Neural crest cell (in vitro differentiated cells): ENCODE results near the gene MORF4L2. TPM values are rescaled to one million over a fixed set of nuclear protein-coding genes. Genes with fewer than 3 reads are reported as not detected.
A peak's percentile ranks its signal among the peaks of the same experiment; 100 is the strongest.

Experiments
- DNase-seq: peaks from one replicate; pipeline ENCODE4 v3.0.0; 2021; ENCODE audit warnings: low read depth, mixed read lengths, low spot score
- H3K27ac Mint-ChIP-seq: one replicate; pipeline ENCODE4 v1.8.0; 2021; ENCODE audit warnings: mild to moderate bottlenecking, mixed read lengths; ENCODE audit not compliant: unreplicated experiment
- H3K27me3 Mint-ChIP-seq: 2 replicates; pipeline ENCODE4 v1.8.0; 2021; ENCODE audit warnings: low read depth, mild to moderate bottlenecking, mixed read lengths
- H3K36me3 Mint-ChIP-seq: 2 replicates; pipeline ENCODE4 v1.8.0; 2021; ENCODE audit warnings: low read depth, mild to moderate bottlenecking, mixed read lengths
- H3K4me1 Mint-ChIP-seq: 2 replicates; pipeline ENCODE4 v1.8.0; 2021; ENCODE audit warnings: mixed read lengths
- H3K4me3 Mint-ChIP-seq: one replicate; pipeline ENCODE4 v1.8.0; 2021; ENCODE audit warnings: mild to moderate bottlenecking, mixed read lengths
- H3K9me3 Mint-ChIP-seq: 2 replicates; pipeline ENCODE4 v1.8.0; 2021; ENCODE audit warnings: mixed read lengths
- CTCF ChIP-seq: fragments of 200-600 bp; sonication (generic); conservative IDR thresholded peaks from 2 replicates; pipeline ENCODE4 v1.5.0; 2021; ENCODE audit warnings: antibody characterized with exemption, mild to moderate bottlenecking
- total RNA-seq: library from RNA; stranded (reverse); gene quantifications from 2 replicates; pipeline ENCODE4 v1.2.1, GENCODE V29; 2021

Gene MORF4L2
- total RNA-seq, 1 donor from 2014 or later, result 412 TPM

- Mint-ChIP-seq H3K27ac (peak overlapping the region; percentile 46), H3K9me3 (no peaks in the 10 kb centered on the region), H3K27me3 (no peaks in the 10 kb centered on the region), H3K4me3 (no peak overlapping the region), H3K4me1 (no peaks in the 10 kb centered on the region), H3K36me3 (no peaks in the 10 kb centered on the region)
- TF ChIP-seq CTCF, result no peak
- DNase-seq, result no peak
Observed at GRCh38 chrX:103718120-103718519, 31.6 kb upstream of the MORF4L2 start.

GRCh38 chrX:103716962-103717361 is 30.5 kb upstream of the MORF4L2 start:
- H3K27me3 Mint-ChIP-seq, result no peaks in the 10 kb centered on the region
- H3K9me3 Mint-ChIP-seq, result no peaks in the 10 kb centered on the region
- H3K36me3 Mint-ChIP-seq, result no peaks in the 10 kb centered on the region
- H3K4me1 Mint-ChIP-seq, result peaks cover 2% of the 10 kb centered on the region
- H3K4me3 Mint-ChIP-seq, result no peak overlapping the region
- no peak for TF ChIP-seq CTCF
- no peak for DNase-seq
- H3K27ac Mint-ChIP-seq, result no peak overlapping the region

GRCh38 chrX:103710609-103711008 is 24.1 kb upstream of the MORF4L2 start, which contains the start of gene TMEM31:
TSS of gene TMEM31 (plus strand) at chrX:103710909. CDS start at chrX:103712259, 1,350 bp downstream.
- H3K27ac Mint-ChIP-seq, result peak within 1 kb of the TSS; percentile 70
- H3K36me3 Mint-ChIP-seq, result no peaks in the 10 kb centered on the region
- H3K9me3 Mint-ChIP-seq, result peaks cover 3% of the 10 kb centered on the region
- no peak for DNase-seq
- no peak within 1 kb of the TSS for H3K4me3 Mint-ChIP-seq
- H3K4me1 Mint-ChIP-seq, result peaks cover 13% of the 10 kb centered on the region
- no peaks in the 10 kb centered on the region for H3K27me3 Mint-ChIP-seq
- no peak for TF ChIP-seq CTCF

GRCh38 chrX:103704863-103705262 is 18.4 kb upstream of the MORF4L2 start:
- no peak for TF ChIP-seq CTCF
- Mint-ChIP-seq H3K27me3 (no peaks in the 10 kb centered on the region), H3K4me1 (peaks cover 5% of the 10 kb centered on the region), H3K9me3 (peaks cover 4% of the 10 kb centered on the region), H3K4me3 (no peak overlapping the region), H3K27ac (no peak overlapping the region), H3K36me3 (no peaks in the 10 kb centered on the region)
- DNase-seq, result no peak

- Mint-ChIP-seq H3K4me3 (no peak overlapping the region), H3K36me3 (no peaks in the 10 kb centered on the region)
- DNase-seq, result no peak
Observed at GRCh38 chrX:103699243-103699642, 12.7 kb upstream of the MORF4L2 start.

More at GRCh38 chrX:103699243-103699642, 12.7 kb upstream of the MORF4L2 start:
- Mint-ChIP-seq H3K4me1 (peaks cover 15% of the 10 kb centered on the region), H3K9me3 (peaks cover 8% of the 10 kb centered on the region), H3K27me3 (no peaks in the 10 kb centered on the region), H3K27ac (no peak overlapping the region)
- no peak for TF ChIP-seq CTCF
